ENCODE results near the gene CDC37. TPM values are rescaled to one million over a fixed set of nuclear protein-coding genes. Genes with fewer than 3 reads are reported as not detected.

Gene CDC37
- total RNA-seq, 1 donor from 2014 or later, result 192 TPM

GRCh38 chr19:10353793-10354391, 49.5 kb downstream of the CDC37 start:
- DNase-seq (ENCODE audit: low spot score), result no peak

GRCh38 chr19:10352764-10353671, 50.3 kb downstream of the CDC37 start:
- peak; percentile 63 for DNase-seq (ENCODE audit: low spot score)

GRCh38 chr19:10346509-10346908, 56.8 kb downstream of the CDC37 start:
- DNase-seq (ENCODE audit: low spot score), result no peak

GRCh38 chr19:10344780-10345179, 58.6 kb downstream of the CDC37 start:
- DNase-seq (ENCODE audit: low spot score), result no peak

- DNase-seq (ENCODE audit: low spot score), result no peak
Observed at GRCh38 chr19:10343495-10343894, 59.8 kb downstream of the CDC37 start.

Other genes starting within 250 kb of the CDC37 start
- 61.1 TPM for gene DNMT1, start 208.6 kb downstream of the CDC37 start, total RNA-seq
- gene S1PR2, start 172.2 kb downstream of the CDC37 start, total RNA-seq, result 10.9 TPM
- 65.3 TPM for gene MRPL4, start 151.3 kb downstream of the CDC37 start, total RNA-seq
- gene ICAM1, start 132.4 kb downstream of the CDC37 start, total RNA-seq, result 20.4 TPM
- 1.0 TPM for gene ICAM4, start 116.6 kb downstream of the CDC37 start, total RNA-seq
- gene ICAM5, start 113.6 kb downstream of the CDC37 start, total RNA-seq, result 1.8 TPM
- gene ZGLP1, start 93.7 kb downstream of the CDC37 start, total RNA-seq, result 6.3 TPM
- 25.8 TPM for gene FDX2, start 87.5 kb downstream of the CDC37 start, total RNA-seq
- 41.7 TPM for gene RAVER1, start 70.0 kb downstream of the CDC37 start, total RNA-seq
- 8.7 TPM for gene ICAM3, start 63.9 kb downstream of the CDC37 start, total RNA-seq
- gene TYK2, start 23.0 kb downstream of the CDC37 start, total RNA-seq, result 142 TPM
- gene PDE4A, start 17.0 kb upstream of the CDC37 start, total RNA-seq, result 9.4 TPM
- gene KEAP1, start 99.8 kb upstream of the CDC37 start, total RNA-seq, result 52.6 TPM
- gene S1PR5, start 113.9 kb upstream of the CDC37 start, total RNA-seq, result 4.6 TPM
- gene ATG4D, start 140.4 kb upstream of the CDC37 start, total RNA-seq, result 36.7 TPM
- gene KRI1, start 162.5 kb upstream of the CDC37 start, total RNA-seq, result 32.5 TPM
- gene CDKN2D, start 165.4 kb upstream of the CDC37 start, total RNA-seq, result 5.4 TPM
- gene AP1M2, start 183.8 kb upstream of the CDC37 start, total RNA-seq, result 81.4 TPM
- 381 TPM for gene SLC44A2, start 222.0 kb upstream of the CDC37 start, total RNA-seq